Stomach (tissue), 9 donors: ENCODE results near the gene SLC25A1. TPM values are rescaled to one million over a fixed set of nuclear protein-coding genes. Genes with fewer than 3 reads are reported as not detected.

Experiments
- DNase-seq, 2 donors: peaks; one replicate each; pipeline versions ENCODE4 v3.0.0 to v3.0.0-alpha.2; 2013 to 2019
- H3K27ac ChIP-seq, 5 donors: fragments of 200-600 bp in 4 of 5; sonication (generic) in 4 of 5; one replicate each; pipeline ENCODE4 v1.5.1; 2013 to 2019; ENCODE audit warnings: mild to moderate bottlenecking in 1 of 5, moderate library complexity in 1 of 5
- H3K27me3 ChIP-seq, 3 donors: fragments of 200-600 bp; sonication (generic); one replicate each; pipeline ENCODE4 v1.5.1; 2017 to 2019; ENCODE audit warnings: mixed run types in 1 of 3
- H3K36me3 ChIP-seq, 4 donors: fragments of 200-600 bp; sonication (generic); 1 replicate in 3 of 4; 2 replicates in 1 of 4; pipeline ENCODE4 v1.5.1; 2016 to 2019
- H3K4me1 ChIP-seq, 4 donors: fragments of 200-600 bp; sonication (generic); one replicate each; pipeline ENCODE4 v1.5.1; 2016 to 2019
- H3K4me3 ChIP-seq, 4 donors: fragments of 200-600 bp; sonication (generic) in 3 of 4; one replicate each; pipeline ENCODE4 v1.5.1; 2016 to 2019; ENCODE audit warnings: mild to moderate bottlenecking in 1 of 4
- H3K9me3 ChIP-seq, 4 donors: fragments of 200-600 bp; sonication (generic); one replicate each; pipeline ENCODE4 v1.5.1; 2016 to 2019
- EP300 ChIP-seq: sonication (generic); formaldehyde crosslinking; IDR thresholded peaks from one replicate; pipeline ENCODE4 v1.6.1; 2017; ENCODE audit warnings: antibody characterized with exemption
- POLR2A ChIP-seq, 4 donors: fragments of 450-650 bp; IDR thresholded peaks; one replicate each; pipeline ENCODE4 v1.6.1; 2016; ENCODE audit warnings: antibody characterized with exemption in 4 of 4, control low read depth in 2 of 4, mild to moderate bottlenecking in 1 of 4, moderate library complexity in 1 of 4
- POLR2AphosphoS5 ChIP-seq, 3 donors: sonication (generic); formaldehyde crosslinking; IDR thresholded peaks; one replicate each; pipeline ENCODE4 v1.6.1; 2016; ENCODE audit warnings: antibody characterized with exemption in 3 of 3
- WGBS, 5 donors: extraction: QIAGEN DNeasy Blood & Tissue Kit in 3 of 5; methylation state at CpG; one replicate each; pipeline versions ENCODE4 v1.1.5 to v1.1.7; 2013 to 2018; 5-methylcytosine and 5-hydroxymethylcytosine counted together
- intact Hi-C: fragments of 100-400 bp; cut with DNase I; formaldehyde crosslinking; loops from one replicate; pipeline ENCODE4 v1.15.1; 2023; ENCODE audit warnings: low total_unique reads
- polyA plus RNA-seq, 3 donors: library from polyadenylated mRNA; stranded (reverse); fragments of 200-250 nt; gene quantifications; one replicate each; pipeline ENCODE4 v1.2.3, GENCODE V29; 2013
- total RNA-seq, 5 donors: library from RNA; depleted of rRNA; stranded (reverse); fragments of >200 nt; gene quantifications; one replicate each; pipeline versions ENCODE4 v1.1.0 to v1.2.3, GENCODE V29; 2014 to 2016
- TF ChIP-seq, protein P1 (sequence below), 7 experiments: fragments of 450-650 bp in 4 of 7; fragments of 200-600 bp in 3 of 7; sonication (generic) in 3 of 7; IDR thresholded peaks; one replicate each; pipeline ENCODE4 v1.5.1; 2016 to 2019; ENCODE audit warnings: antibody characterized with exemption in 7 of 7, control low read depth in 2 of 7, mild to moderate bottlenecking in 1 of 7
- donor health status: healthy with polysubstance abuse.
- donor health status: Bipolar disorder and iron deficiency.
- donor health status: healthy.

The SLC25A1 gene
- total and polyA plus RNA-seq, 8 donors = 1.2 to 165 (median 54.3) TPM

DNA sequence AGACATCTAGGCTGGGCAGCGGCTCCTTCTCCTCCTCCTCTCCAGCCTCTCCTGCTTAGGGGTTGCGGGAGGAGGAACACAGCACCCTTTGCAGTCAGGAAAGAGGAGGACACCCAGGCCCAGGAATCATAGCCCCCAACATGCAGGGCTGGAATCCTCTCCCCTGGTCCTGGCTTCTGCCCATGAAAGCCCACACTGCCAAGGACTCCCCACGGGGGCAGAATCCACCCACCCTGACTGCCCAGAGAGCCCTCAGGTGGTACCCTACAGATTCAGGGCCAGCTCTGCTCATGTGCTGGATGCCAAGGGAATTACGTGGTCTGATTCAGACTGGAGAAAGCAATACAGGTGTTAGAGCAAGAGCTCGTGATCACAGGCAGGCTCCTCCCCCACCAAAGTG, 38.6 kb downstream of the SLC25A1 start:
- Histone ChIP-seq H3K36me3 (peaks cover 58 to 80% (median 78%) of the 10 kb centered on the region in 4 donors), H3K27ac (no peak overlapping the region), H3K4me1 (peaks cover 9 to 14% (median 11%) of the 10 kb centered on the region in 4 donors), H3K9me3 (no peaks in the 10 kb centered on the region), H3K4me3 (no peak overlapping the region), H3K27me3 (no peaks in the 10 kb centered on the region)
- 86 to 97% (median 90%) methylated on average over 3 to 5 of the region's 5 CpGs for WGBS, 5 donors
- intact Hi-C loops = no loop called here
- TF ChIP-seq EP300 (no peak), POLR2A (IDR thresholded peaks at IDR 0.05) (no peak), POLR2AphosphoS5 (IDR thresholded peaks at IDR 0.05) (no peak)
- TF ChIP-seq, protein P1, sequence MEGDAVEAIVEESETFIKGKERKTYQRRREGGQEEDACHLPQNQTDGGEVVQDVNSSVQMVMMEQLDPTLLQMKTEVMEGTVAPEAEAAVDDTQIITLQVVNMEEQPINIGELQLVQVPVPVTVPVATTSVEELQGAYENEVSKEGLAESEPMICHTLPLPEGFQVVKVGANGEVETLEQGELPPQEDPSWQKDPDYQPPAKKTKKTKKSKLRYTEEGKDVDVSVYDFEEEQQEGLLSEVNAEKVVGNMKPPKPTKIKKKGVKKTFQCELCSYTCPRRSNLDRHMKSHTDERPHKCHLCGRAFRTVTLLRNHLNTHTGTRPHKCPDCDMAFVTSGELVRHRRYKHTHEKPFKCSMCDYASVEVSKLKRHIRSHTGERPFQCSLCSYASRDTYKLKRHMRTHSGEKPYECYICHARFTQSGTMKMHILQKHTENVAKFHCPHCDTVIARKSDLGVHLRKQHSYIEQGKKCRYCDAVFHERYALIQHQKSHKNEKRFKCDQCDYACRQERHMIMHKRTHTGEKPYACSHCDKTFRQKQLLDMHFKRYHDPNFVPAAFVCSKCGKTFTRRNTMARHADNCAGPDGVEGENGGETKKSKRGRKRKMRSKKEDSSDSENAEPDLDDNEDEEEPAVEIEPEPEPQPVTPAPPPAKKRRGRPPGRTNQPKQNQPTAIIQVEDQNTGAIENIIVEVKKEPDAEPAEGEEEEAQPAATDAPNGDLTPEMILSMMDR (IDR thresholded peaks at IDR 0.05) = no peak
- DNase-seq = no peak

DNA sequence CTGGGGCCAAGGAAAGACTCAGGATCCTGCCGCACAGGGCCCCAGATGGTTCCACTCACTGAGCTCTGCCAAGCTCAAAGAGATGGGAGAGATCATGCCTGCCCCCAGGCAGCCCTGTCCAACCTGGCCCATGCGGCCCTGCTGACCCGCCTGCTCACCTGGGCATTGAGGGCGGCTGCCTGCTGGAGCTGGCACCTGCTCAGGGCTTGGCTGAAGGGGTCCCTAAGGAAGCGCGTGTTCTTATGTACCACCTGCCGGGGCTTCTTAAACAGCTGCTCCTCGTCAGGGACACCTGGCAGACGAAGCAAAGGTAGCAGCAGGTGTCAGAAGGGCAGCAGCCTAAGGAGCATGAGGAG, 39.6 kb downstream of the SLC25A1 start:
- WGBS, 5 donors = 93 to 98% (median 94%) methylated on average over 6 to 9 of the region's 9 CpGs

DNA sequence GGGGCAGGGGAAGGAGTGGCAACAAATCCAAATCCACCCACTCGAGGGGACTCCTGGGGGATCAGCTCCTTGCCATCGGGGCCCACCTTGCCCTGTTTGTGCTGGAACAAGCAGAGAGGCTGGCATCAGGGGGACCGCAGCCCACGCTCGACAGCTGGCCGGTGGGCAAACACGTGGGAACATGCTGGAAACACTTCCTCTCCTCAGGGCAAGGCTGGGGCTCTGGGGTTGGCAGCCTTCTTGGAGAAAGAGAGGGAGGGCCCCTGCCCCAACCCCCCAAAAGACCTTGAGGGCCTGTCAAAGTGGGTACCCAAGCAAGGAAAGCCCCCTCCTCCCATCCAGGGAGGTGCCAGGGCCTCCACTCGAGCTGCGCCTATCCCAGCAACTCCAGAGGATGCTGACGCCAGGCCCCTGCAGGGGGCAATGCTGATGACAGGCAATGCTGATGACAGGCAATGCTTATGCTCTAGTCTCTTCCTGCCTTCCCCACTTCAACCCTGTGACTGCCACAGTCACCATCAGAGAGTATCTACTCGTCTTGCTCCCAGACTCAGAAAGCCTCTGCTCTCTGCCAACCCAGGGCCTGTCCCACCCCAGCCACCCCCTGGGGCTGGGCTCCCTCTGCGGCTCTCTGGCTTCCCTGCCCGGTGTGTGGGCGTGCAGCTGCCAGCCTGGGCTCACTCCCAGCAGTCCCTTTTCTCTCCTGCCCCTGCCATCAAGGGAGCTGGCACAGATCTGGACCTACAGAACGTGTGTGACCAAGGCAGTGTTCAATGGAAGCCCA, 40.1 kb downstream of the SLC25A1 start:
- intact Hi-C loops = no loop called here
- TF ChIP-seq, protein P1 (IDR thresholded peaks at IDR 0.05) = no peak
- TF ChIP-seq EP300 (no peak), POLR2A (IDR thresholded peaks at IDR 0.05) (no peak)

More for the DNA sequence above, 39.6 kb downstream of the SLC25A1 start:
- no peaks in the 10 kb centered on the region for H3K27me3 ChIP-seq
- H3K4me3 ChIP-seq = no peak overlapping the region
- H3K4me1 ChIP-seq = peaks cover 8 to 12% (median 9%) of the 10 kb centered on the region in 4 donors
- no peak overlapping the region for H3K27ac ChIP-seq
- no peak for DNase-seq
- TF ChIP-seq, protein P1 (IDR thresholded peaks at IDR 0.05) = no peak
- TF ChIP-seq POLR2A (IDR thresholded peaks at IDR 0.05) = no peak
- TF ChIP-seq EP300 = no peak
- TF ChIP-seq POLR2AphosphoS5 (IDR thresholded peaks at IDR 0.05) = no peak
- no peaks in the 10 kb centered on the region for H3K9me3 ChIP-seq
- peaks cover 65 to 90% (median 88%) of the 10 kb centered on the region in 4 donors for H3K36me3 ChIP-seq
- intact Hi-C loops = no loop called here

DNA sequence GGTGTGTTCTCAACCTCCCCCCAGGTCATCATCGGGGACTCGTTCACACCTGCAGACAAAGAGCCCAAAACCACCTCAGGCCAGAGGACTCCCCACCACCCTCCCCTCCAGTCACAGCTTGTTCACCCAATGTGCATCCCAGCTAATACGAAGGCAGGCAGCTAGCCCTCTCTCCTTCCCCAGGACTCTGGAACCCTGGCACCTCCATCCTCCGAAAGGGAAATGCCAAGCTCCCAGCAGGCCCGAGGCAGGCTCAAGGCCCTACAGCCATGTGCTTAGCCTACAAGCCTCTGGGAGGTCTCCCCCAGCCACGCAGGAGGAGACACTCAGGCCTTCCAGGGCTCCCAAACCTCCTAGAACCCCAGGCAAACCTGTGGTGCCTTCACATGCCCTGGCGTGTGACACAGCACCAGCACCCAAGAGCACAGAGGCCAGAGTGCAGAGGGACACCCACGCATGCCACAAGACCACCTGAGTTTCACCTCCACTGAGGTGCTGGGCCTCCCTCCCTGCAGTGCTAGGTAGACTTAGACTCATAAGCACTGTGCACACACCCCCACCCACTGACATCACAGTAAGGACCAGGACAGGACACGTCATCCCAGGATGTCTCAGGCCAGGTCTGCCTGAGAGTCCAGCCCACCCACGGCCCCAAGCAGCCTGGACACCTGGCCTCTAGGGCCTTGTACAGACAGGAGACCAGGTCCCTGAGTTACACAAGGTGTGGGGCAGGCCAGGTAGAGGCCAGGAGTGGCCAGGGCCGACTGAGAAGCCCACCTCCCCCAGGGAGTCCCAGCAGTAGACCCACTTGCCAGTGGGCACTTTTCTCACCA, 40.9 kb downstream of the SLC25A1 start:
- WGBS, 5 donors = 90 to 93% (median 91%) methylated on average over 9 to 11 of the region's 11 CpGs
- H3K9me3 ChIP-seq = no peaks in the 10 kb centered on the region
- TF ChIP-seq POLR2A (IDR thresholded peaks at IDR 0.05) (no peak), EP300 (no peak), POLR2AphosphoS5 (IDR thresholded peaks at IDR 0.05) (no peak)
- TF ChIP-seq, protein P1 (IDR thresholded peaks at IDR 0.05) = no peak
- no peak overlapping the region for H3K4me3 ChIP-seq
- peaks cover 75 to 100% (median 100%) of the 10 kb centered on the region in 4 donors for H3K36me3 ChIP-seq
- no peak for DNase-seq
- intact Hi-C loops = no loop called here
- H3K27me3 ChIP-seq = no peaks in the 10 kb centered on the region
- H3K4me1 ChIP-seq = no peaks in the 10 kb centered on the region
- H3K27ac ChIP-seq = no peak overlapping the region

More for the DNA sequence above, 40.1 kb downstream of the SLC25A1 start:
- H3K27ac ChIP-seq = no peak overlapping the region
- no peak overlapping the region for H3K4me3 ChIP-seq
- H3K36me3 ChIP-seq = peaks cover 71 to 95% (median 93%) of the 10 kb centered on the region in 4 donors
- WGBS, 5 donors = 89 to 93% (median 90%) methylated on average over 14 to 15 of the region's 15 CpGs
- H3K27me3 ChIP-seq = no peaks in the 10 kb centered on the region
- H3K9me3 ChIP-seq = no peaks in the 10 kb centered on the region
- no peak for DNase-seq
- H3K4me1 ChIP-seq = peaks cover 2 to 6% (median 4%) of the 10 kb centered on the region in 4 donors
